ENCODE measurements around the gene ALG12. TPM values are rescaled to one million over a fixed set of nuclear protein-coding genes. Genes with fewer than 3 reads are reported as not detected.

The ALG12 gene
- polyA plus RNA-seq, 4 donors, result 19.7 to 40.9 (median 28.1) TPM

- DNase-seq (ENCODE audit: low read depth in 4 of 4, low spot score in 3 of 4), result no peak
These were observed 2.6 kb downstream of the ALG12 start for GRCh38 chr22:49915610-49916009.

GRCh38 chr22:49914256-49914655, 4.0 kb downstream of the ALG12 start:
- DNase-seq (ENCODE audit: low read depth in 4 of 4, low spot score in 3 of 4), result no peak

DNA sequence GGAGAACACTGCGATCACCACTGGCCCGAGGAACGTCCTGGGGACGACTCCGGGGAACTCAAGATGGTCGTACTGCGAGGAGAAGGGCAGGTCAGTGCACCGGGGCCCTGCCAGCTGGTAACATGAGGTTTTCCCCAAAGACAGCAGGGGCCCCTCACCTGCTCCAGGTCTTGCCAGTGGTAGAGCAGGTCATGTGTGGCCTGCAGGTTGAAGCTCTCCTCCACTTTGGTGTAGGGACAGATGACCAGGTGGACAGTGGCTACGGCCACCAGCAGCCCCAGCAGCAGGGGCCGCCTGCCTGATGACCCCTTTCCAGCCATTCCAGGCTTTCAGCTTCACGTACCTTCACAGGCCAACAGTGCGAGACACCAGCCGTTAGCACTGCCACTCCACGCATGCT, 4.8 kb downstream of the ALG12 start:
- DNase-seq (ENCODE audit: low read depth in 4 of 4, low spot score in 3 of 4), result no peak

DNA sequence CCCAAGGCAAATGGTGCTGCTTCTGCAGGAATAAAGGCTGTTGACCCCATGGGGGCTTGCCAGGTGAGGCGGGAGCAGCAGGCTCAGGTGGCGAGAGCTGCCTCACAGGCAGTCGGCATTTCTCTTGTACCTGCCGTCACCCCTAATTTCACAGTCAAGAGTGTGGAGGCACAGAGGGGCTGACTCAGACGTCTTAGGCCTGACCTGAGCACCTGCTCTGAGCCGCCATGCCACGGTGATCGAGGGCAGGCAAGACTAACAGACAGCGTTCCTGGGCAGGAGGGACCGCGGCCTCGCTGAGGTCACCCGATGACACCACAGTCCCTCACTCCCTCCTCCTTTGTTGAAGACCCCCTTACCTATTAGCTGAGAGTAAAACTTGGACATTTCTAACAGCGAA, 5.2 kb downstream of the ALG12 start:
- DNase-seq (ENCODE audit: low read depth in 4 of 4, low spot score in 3 of 4), result no peak

DNA sequence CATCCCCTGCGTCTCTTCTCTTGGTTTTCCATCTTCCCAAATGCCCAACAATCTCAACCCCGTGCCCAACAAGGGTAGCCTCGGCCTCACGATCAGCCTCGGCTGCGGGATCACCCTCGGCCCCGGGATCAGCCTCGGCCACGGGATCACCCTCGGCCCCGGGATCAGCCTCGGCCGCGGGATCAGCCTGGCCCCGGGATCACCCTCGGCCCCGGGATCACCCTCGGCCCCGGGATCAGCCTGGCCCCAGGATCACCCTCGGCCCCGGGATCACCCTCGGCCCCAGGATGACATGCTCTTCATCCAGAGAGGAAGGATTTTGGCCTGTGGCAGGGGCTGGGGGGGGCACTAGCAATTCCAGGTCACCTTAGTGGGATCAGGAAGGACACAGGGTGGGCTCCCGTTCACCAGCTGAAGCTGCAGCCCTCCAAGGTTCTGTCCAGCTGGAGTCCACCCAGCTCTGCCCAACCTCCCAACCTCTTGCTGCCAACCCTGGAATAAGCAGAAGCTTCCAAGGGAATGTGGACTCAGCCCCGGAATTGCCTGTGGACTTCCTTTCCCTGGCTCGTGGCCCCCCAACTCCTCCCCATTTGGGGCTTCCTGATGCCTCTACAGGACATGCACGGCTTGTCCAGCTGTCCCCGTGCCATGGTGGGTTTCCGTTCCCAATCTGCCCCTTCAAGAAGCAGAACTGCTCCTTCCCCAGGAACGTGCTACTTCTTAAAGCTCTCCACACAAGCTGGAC, 6.2 kb downstream of the ALG12 start:
- DNase-seq (ENCODE audit: low read depth in 4 of 4, low spot score in 3 of 4), result no peak

DNA sequence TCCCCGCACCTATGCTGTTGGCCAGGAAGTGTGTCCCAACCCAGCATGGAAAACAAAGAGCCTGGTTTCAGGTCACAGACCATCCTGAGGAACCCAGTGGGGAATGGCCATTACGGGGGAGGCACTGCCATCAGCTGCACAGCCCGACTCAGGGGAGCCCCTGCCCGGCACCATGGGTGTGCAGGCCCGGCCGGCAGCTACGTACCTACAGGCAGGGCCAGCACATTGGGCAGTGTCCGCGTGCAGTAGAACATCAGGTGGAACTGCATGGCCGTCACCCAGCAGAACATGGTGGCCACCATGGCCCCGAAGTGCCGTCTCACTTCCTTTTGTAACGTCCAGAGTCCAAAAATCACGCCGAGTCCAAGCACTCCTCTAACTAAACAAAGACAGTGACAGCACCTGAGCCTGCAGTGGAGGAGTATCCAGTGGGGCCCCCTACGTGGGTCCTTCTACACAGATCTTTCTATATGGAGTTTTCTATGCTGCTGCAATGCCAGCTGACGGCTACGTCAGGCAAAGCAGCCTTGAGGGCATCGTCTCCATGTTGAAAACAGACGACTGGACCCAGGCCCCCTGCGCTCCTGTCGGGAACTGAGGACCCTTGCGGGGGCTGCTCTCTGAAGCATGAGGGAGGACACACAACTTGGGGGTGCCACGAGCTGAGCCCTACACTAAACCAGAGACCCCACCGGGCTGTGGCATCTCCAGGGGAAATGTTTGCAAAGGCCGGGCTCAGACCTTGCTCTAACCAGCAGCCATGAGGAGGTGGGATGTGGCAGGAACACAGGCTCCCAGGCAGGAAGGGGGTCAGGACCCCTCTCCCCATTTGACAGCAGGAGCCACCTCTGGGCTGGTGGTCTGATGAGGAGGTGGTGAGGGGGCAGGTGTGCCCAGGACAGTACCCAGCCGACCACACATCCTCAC, 7.7 kb downstream of the ALG12 start:
- DNase-seq (ENCODE audit: low read depth in 4 of 4, low spot score in 3 of 4), result no peak

DNA sequence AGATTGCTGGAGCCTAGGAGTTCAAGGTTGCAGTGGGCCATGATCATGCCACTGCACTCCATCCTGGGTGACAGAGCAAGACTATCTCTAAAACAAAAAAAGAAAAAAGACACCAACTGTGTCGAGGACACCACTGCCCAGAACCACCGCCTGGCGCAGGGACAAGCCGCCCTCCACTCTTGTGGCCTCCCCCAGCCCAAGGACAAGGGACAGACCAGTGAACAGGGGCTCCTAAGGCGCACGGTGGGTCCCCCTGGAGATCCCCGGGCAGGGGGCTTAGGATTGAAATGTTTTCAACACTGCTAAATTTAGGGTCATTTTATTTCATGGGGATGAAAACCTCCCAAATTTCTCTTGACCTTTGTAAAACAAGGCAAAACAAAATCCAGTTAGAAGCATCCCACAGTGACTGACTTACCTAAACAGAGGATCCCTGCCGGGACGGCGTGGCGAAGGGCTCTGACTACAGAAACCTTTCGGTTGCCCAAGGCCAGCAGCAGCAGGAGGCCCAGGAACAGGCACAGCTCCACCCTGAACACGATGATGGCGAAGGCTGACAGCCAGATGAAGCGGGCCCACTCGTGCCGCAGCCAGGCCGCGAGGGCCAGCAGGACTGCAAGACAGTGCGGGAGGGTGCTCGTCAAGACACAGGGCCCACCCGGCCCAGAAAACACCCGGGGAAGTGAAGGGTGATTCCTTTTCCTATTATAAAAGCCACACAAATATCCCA, 8.6 kb downstream of the ALG12 start:
- no peak for DNase-seq (ENCODE audit: low read depth in 4 of 4, low spot score in 3 of 4)

- DNase-seq (ENCODE audit: low read depth in 4 of 4, low spot score in 3 of 4), result no peak
These were observed 10.4 kb downstream of the ALG12 start for GRCh38 chr22:49907807-49908206.

DNA sequence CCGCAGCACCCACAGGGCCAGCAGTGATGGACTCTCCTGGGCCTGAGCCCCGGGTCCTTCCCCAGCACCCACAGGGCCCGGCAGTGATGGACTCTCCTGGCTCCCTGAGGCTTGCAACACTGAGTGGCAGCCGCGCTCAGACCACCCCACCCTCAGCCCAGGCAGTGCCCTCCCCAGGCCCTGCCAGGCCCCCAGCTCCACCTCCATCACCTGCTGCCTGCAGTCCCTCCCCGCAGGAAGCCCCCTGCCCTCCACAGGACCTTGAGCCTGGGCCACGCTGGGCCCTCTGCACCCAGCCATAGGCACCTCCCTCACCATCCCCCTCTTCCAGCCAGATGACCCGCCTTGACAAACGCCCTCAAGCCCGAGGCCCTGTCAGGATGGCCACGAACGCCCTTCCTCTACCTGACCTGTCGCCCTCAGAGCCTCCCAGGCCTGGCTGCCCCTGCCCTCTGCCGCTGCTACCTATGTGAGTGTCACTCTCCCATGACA, 11.4 kb downstream of the ALG12 start:
- no peak for DNase-seq (ENCODE audit: low read depth in 4 of 4, low spot score in 3 of 4)

- no peak for DNase-seq (ENCODE audit: low read depth in 4 of 4, low spot score in 3 of 4)
These were observed 12.0 kb downstream of the ALG12 start for GRCh38 chr22:49906071-49906798.

DNA sequence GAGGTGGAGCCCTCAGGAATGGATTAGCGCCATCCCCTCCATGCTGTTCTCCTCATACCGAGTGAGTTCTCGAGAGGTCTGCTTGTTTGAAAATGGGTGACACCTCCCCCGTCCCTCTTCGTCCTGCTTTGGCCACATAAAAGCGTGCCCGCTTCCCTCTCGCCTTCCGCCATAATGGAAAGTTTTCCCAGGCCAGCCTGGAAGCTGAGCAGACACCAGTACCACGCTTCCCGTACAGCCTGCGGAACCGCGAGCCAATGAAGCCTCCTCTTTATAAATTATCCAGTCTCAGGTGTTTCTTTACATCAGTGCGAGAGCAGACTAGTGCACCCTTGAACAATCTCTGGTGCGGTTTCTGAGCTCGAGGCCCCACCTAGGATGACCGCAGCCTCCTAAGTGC, 12.8 kb downstream of the ALG12 start:
- no peak for DNase-seq (ENCODE audit: low read depth in 4 of 4, low spot score in 3 of 4)

DNA sequence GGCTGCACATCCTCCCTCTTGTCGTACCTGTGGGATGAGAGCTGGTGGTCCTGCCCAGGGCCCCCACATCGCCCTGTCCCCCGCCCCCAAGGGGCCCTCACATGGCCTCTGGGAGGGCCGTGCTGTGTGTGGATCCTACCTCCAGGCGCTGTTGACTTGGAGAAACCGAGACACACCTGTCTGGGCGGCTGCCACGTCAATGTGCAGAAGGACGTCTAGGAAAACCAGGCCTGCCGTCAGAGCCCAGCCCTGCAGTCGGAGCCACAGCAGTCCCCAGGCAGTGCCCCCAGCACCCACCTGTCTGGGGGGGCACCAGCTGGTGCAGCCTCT, 14.2 kb downstream of the ALG12 start:
- DNase-seq (ENCODE audit: low read depth in 4 of 4, low spot score in 3 of 4), result no peak

- no peak for DNase-seq (ENCODE audit: low read depth in 4 of 4, low spot score in 3 of 4)
These were observed 14.8 kb downstream of the ALG12 start for GRCh38 chr22:49903322-49904039.

GRCh38 chr22:49901457-49901856, 16.8 kb downstream of the ALG12 start:
- DNase-seq (ENCODE audit: low read depth in 4 of 4, low spot score in 3 of 4), result no peak

GRCh38 chr22:49900441-49901230, 17.6 kb downstream of the ALG12 start:
- DNase-seq (ENCODE audit: low read depth in 4 of 4, low spot score in 3 of 4), result no peak

DNA sequence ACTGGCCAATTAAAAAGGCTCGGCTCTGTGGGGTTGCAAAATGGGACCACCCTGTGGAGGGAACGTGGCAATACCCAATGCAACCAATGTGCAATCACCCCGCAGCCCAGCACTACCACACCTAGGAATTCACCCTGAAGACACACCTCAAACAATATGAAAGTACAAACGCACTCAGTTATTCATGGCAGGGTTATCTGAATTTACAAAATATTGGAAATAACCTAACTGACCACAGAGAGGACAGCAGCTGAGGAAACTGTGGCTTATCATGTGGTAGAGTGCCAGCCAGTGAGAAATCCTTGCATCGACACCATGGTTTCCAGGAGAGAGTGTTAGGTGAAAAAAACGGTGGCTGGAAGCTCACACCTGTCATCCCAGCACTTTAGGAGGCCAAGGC, 18.7 kb downstream of the ALG12 start:
- DNase-seq (ENCODE audit: low read depth in 4 of 4, low spot score in 3 of 4), result no peak

DNA sequence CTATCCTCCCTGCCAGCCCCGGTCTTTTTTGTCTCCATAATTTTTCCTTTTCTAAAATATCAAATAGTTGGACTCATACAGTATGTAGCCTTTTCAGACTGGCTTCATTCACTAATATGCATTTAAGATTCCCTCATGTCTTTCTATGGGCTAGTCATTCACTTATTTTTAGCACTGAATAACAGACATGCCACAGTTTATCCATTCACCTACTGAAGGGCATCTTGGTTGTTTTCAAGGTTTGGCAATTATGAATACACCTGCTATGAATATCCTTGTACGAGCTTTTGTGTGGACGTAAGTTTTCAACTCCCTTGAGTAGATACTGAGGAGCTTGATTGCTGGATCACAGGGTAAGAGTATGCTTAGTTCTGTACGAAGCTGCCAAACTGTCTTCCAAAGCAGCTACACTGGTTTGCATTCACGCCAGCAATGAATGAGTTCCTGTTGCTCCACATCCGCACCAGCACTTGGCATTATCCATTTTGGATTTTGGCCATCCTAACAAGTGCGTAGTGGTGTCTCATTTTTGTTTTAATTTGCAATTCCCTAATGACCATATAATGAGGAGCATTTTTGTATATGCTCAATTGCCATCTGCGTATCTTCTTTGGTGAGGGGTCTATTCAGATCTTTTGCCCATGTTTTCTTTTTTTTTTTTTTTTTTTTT, 21.1 kb downstream of the ALG12 start:
- DNase-seq (ENCODE audit: low read depth in 4 of 4, low spot score in 3 of 4), result no peak

DNA sequence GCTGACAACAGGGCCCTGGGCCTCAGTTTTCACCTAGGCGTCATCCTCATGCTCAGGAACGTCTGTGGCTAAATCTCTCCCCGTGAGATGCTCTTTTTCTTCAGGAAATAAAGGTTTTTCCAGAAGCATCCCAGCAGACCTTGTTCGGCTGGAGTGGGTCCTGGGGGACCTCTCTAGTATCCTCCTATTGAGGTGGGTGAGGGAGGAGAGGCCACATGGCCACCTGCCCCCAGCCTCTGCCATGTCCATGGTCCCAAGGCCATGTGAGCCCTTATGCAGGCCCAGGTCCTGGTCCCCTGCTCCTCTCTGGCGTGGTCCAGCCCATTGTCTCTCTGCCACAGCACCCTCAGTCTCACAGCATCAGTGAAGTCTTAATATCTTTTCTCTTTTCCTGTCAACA, 22.0 kb downstream of the ALG12 start:
- no peak for DNase-seq (ENCODE audit: low read depth in 4 of 4, low spot score in 3 of 4)
